RPMI8226 (cell line): Measurements from ENCODE around the gene CDCA3.
"Not testable (repeated sequence)": the region's sequence is repeated elsewhere in the genome, so short reads cannot be mapped to it uniquely, and the experiment has no call there.

ENCODE experiments used
- DNase-seq: peaks from one replicate; pipeline ENCODE4 v3.0.0-alpha.2; 2015

CDCA3 gene

DNA sequence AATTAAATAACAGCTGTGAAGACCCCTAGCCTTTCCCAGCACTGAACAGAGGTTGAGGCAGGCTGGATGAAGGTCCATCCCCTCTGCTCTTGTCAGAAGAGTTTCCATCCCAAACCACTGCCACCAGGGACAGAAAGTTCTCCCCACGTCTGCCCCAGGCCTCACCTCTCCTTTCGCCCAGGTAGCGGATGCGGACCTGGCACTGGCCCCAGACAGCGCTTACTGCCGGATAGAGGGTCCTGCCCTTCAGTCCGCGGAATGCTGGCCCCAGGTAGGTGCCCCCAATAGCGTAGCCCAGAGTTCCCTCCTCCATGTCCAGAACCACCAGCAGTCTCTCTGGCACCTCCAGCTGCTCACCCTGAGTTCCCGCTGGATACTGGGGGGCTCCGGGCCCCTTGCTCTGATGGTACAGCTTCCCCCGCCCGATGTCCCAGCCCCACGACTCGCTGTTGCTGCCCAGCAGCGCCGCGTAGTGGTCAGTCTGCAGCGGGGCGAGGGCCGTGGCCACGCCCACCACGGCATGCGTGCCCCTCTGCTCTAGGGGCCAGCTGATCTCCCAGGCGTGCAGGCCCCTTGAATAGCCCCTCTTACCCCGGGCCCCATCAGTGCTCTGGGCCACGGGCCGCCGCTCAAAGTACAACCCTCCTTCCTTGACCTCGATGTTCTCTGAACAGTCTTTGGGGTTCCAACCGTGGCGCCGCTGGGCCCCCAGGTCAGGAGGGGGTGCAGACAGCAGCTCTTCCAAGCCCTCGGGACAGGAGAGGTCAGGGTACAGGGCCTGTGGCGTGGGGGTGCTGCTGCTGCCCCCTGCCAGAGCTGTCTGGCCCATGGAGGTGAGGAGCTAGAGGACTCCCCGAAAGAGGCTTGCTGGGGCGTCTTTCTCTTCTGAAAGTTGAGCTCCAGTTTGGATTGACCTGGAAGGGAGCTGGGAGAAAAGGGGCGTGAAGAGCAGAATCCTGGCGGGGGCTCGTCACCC lies 21.3 kb upstream of the CDCA3 start:
- DNase-seq = peak; percentile 88

DNA sequence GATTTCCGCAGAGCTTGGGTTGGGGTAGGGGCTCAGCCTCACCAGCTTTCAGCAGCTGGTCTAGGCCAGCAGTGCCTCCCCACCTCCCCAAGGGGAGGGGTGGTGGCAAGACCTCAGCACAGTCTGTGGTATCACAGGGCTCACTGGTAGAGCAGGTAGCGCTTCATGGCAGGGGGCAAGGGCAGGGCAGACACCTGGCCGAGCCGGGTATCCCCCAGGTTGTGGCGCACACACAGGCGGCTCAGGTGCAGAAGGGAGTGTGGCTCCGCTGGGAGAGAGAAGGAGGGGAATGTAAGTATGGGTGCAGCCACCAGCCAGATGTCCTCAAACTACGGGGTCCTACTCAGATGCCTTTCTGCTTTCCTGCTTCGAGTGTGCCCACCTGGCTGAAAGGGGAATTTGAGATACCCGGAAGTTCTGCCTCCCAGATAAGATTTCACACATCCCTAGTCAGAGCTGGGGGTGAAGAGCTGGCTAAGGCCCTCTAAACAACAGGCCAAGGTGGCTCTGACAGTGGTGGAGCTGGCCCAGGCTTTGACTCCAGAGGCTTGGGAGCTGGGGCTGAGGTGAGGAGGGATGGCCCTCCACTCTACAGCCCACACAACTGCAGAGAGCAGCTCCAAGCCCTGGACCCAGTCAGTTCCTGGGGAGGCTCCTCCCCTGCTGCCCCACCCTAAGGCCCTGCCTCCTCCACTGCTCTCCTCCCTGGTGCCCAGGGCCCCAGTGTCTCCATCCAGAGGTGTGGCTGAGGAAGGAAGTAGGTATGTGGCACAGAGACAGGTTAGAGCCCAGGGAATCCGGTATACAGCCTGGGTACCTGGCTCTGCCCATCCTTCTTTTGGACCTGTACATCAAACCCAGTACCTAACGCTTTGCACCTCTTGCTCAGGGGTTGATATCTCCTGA lies 20.2 kb upstream of the CDCA3 start:
- peak; percentile 53 for DNase-seq

DNA sequence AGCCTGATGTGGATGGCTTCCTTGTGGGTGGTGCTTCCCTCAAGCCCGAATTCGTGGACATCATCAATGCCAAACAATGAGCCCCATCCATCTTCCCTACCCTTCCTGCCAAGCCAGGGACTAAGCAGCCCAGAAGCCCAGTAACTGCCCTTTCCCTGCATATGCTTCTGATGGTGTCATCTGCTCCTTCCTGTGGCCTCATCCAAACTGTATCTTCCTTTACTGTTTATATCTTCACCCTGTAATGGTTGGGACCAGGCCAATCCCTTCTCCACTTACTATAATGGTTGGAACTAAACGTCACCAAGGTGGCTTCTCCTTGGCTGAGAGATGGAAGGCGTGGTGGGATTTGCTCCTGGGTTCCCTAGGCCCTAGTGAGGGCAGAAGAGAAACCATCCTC lies 19.2 kb upstream of the CDCA3 start:
- not testable (repeated sequence) for DNase-seq

DNA sequence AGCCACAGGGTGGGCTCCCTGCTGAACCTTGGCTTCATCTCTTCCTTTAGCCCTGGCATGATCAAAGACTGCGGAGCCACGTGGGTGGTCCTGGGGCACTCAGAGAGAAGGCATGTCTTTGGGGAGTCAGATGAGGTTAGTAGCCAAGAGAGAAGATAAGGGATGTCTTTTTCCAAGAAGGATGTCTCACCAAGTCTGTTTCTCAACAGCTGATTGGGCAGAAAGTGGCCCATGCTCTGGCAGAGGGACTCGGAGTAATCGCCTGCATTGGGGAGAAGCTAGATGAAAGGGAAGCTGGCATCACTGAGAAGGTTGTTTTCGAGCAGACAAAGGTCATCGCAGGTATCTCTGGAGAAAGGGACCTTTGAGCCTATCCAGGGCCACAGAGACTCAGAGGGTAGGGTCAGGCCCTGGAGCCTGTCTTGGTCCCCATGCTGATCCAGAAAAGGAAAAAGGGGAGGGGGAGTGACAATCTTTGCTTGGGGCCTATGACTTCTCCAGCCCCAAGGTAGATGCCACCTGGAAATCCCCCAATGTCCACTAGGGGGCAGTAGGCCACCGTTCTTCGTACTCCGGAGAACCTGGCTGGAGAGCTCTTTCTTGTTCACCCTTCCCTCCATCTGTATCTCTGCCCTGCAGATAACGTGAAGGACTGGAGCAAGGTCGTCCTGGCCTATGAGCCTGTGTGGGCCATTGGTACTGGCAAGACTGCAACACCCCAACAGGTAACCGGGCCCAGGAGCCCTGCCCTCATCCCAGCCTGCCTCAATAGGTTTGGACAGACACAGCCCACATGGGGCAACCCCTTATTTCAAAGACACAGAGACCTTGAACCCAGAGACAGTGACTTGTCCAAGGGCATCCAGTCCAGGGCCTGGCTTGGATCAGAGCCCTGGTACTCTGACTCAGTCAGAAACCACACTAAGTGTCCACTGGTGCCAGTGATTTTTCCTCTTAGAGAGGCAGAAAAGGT lies 18.2 kb upstream of the CDCA3 start:
- DNase-seq = peak; percentile 87

DNA sequence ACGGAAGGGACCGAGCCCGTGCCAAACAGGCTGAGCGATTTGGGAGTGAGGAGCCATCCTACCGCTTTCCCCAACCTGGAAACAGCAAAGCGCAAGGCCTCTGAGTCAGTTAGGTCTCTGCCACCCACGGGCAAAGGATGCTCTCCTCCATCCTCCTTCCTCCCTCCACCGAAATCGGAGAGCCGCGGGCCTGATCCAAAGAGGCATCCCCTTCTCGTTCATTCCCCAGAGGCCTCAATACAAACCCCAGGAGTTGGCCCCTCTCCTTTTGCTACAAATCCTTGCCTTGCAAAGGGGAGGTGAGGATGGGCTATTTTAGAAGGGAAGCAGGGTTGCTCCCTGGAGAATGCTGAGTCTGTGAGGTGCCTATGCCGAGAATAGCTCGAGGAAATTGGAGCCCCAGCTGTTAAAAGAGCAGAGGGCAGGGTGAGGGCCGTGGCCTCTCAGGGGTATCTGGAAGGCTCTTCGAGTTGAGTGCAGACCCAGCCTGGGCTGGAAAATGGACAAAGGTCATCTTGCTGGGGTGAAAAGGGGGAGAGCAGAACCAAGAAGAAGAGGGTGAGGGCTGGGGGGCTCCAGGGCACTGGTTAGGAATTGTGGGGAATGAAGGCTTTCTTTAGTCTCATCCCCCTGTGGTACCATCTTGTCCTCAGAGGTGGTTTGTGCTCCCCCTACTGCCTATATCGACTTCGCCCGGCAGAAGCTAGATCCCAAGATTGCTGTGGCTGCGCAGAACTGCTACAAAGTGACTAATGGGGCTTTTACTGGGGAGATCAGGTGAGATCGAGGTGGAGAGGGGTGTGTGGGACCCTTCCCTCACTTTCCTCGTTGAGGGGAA lies 17.3 kb upstream of the CDCA3 start:
- DNase-seq = peak; percentile 26

DNA sequence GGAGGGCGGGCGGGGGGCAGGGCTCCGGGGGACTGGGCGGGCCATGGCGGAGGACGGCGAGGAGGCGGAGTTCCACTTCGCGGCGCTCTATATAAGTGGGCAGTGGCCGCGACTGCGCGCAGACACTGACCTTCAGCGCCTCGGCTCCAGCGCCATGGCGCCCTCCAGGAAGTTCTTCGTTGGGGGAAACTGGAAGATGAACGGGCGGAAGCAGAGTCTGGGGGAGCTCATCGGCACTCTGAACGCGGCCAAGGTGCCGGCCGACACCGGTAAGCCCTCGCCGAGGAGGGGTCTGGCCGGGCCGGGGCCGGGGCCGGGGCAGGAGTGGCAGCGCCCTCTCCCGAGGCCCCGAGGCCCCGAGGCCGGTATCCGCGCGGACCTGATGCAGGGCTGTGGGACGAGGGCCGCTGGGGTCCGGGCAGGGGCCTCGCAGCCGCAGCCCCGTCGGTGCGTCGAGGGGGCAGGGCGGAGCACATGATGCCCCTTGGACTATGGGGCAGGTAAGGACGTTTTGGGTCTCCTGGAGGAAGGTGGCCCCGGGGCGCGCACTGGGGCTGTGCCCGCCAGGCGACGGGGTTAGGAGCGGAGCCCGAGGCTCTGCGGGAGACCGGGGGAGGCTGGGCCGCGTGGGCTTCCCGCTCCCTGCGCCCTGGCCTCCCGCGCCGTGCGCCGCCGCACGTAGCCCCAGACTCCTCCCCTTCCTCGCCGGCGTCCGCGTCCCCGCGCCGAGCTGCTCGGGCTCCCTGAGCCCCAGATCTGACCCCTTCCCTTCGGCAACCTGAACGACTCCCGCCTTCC lies 16.5 kb upstream of the CDCA3 start, which contains the start of gene TPI1:
TPI1 (plus strand) TSS at position 119 of the 798 bp plus-strand sequence; CDS start at position 155, 36 bp downstream.
- peak; percentile 86 for DNase-seq

DNA sequence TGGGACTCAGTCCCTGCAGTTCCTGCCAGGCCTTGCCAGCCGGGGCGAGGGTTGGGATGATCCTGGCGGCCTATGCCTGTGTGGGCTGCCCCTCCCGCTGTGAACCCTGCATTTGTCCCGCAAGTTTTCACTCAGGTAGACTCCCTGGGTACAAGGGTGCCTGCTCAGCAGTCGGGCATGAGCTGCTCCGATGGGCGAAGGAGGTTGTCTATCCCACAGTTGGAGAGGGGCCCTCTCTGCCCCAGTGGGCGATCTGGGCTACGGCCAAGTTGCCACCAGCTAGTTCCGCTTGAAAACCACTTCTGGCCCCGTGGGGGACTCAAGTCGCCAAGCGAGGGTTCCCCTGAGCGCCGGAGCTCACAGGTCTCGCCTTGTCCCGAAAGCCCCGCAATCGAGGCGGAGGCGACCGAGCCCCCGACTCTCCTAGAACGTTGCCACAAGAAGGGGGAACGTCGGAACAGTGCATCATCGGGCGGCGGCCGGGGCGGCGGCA lies 15.9 kb upstream of the CDCA3 start:
- no peak for DNase-seq

DNA sequence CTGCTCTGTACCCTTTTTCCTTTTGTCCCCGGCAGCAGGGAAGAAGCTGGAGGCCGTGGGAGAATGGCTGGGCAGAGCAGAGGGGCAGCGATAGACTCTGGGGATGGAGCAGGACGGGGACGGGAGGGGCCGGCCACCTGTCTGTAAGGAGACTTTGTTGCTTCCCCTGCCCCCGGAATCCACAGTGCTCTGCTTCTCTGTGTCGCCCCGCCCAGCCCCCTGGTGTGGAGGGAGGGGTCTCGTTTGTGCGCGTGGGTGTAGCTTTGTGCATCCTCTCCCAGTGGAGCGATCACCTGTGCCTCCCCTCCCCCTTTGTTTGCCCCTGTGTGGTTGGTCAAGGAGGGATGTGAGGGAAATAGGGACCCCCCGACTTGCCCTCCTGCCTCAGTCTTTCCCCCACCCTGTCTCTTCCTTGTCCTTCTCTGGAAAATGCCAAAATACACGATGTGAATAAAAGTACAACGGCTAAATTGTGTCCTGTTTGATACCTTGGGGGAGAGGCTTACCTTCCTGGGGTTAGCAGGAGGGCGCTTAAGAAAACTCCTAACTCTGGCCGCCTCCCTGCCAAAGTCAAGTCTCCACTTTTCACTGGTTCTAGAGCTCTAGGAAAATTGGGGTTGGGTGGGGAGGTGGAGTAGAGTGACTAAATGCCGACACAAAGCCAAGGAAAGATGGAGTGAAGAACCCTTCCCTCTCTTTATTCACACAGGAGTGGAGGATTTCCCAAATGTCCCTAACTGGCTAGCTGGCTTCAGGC lies 15.3 kb upstream of the CDCA3 start:
- DNase-seq = no peak

DNA sequence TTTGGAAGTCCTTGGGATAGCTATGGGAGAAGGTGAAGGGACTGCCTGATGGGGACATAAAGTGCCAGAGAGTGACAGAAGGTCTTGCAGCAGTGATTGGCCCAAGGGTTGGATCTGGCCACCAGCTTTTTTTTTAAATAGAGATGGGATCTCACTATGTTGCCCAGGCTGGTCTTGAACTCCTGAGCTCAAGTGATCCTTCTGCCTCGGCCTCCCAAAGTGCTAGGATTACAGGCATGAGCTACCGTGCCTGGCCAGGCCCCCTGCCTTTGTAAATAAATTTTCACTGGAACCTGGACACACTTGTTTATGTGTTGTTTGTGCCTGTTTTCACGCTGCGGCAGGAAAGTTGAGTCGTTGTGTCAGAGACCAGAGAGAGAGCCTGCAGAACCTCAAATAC lies 14.2 kb upstream of the CDCA3 start:
- not testable (repeated sequence) for DNase-seq

DNA sequence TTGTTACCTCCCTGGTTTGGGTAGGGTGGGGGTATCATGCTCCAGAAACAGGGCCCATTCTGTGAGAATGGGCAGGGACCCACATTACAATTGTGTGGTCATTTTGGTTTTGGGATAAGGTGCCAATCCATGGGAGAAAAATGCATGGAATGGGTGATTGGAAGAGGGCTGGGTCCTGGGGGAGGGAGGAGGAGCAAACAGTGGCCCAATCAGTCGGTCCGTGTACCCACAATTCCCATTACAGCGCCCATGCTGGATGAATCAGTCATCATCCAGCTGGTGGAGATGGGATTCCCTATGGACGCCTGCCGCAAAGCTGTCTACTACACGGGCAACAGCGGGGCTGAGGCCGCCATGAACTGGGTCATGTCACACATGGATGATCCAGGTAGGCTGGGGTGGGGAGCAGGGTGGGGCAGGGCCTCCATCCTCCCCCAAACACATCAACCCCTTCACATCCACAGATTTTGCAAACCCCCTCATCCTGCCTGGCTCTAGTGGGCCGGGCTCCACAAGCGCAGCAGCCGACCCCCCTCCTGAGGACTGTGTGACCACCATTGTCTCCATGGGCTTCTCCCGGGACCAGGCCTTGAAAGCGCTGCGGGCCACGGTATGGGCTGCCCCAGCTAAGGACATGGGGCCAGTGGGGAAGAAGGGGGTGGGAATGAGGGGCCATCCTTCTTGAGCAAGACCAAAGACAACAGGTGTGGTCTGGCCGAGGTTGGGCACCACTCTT lies 12.7 kb upstream of the CDCA3 start:
- DNase-seq = no peak

DNA sequence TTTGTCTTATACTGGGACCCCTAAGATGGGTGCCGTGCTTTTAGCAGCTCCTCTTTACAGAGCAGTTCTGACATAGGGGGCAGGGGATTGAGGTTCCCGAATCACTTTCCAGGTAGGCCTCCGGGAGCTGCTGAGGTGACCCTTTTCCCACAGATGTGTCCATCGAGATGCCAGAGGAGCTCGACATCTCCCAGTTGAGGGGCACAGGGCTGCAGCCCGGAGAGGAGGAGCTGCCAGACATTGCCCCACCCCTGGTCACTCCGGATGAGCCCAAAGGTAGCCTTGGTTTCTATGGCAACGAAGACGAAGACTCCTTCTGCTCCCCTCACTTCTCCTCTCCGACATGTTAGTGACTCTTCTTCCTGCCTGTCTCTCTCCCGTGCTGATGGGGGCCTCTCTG lies 11.9 kb upstream of the CDCA3 start:
- DNase-seq = no peak

DNA sequence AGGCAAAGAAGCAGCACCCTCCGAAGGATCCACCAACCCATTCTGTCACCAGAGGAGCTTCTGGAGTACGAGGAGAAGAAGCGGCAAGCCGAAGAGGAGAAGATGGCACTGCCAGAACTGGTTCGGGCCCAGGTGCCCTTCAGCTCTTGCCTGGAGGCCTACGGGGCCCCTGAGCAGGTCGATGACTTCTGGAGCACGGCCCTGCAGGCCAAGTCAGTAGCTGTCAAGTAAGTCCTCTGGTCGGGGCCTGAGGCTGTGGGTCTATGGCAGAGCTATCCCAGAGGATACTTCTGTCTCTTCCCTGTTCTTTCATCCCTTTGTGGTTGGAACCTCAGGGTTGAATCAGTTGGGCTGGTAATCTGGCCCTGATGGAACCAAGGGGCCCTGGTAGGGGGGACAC lies 10.3 kb upstream of the CDCA3 start:
- no peak for DNase-seq

DNA sequence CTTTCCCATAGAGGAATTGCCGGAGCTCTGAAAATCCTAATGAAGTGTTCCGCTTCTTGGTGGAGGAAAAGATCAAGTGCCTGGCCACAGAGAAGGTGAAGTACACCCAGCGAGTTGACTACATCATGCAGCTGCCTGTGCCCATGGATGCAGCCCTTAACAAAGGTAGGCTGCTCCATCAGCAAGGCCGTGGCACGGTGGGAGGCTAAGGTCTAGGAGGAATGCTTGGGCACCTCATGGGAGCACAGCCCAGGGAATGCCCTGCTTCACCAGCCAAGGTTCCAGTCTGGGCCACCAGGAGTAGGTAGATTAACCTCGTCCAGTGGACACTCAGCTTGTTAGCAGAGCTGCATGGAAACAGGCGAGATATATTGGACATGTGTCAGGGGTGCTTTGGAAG lies 9.9 kb upstream of the CDCA3 start:
- no peak for DNase-seq

DNA sequence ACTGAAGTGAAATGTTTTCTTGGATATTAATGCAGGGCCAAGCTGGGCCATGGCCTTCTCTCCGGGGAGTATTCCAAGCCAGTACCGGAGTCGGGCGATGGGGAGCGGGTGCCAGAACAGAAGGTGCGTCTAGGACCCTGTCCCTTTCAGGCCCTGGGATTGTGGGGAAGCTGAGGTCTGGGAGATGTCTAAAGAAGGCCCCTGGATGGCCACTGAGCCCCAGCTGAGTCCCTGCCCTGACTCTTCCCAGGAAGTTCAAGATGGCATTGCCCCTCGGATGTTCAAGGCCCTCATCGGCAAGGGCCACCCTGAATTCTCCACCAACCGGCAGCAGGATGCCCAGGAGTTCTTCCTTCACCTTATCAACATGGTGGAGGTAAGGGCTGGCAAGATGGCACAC lies 9.0 kb upstream of the CDCA3 start:
- DNase-seq = no peak

DNA sequence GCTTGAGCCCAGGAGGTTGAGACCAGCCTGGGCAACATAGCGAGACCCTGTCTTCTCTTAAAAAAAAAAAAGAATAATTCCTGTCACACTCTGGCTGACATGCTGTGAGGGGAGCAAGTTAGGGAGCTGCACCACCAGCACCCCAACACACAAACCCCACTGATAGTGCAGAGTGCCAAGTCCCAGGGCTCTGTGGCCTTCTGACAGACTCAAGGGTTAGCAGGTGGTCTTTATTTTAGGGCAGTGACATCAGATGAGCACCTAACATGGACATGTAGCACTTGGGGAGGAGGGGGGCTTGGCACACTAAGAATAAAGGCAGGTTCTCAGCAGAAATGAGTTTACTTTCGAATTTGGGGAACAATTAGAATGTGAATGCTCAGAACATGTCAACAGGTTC lies 7.7 kb upstream of the CDCA3 start:
- no peak for DNase-seq

DNA sequence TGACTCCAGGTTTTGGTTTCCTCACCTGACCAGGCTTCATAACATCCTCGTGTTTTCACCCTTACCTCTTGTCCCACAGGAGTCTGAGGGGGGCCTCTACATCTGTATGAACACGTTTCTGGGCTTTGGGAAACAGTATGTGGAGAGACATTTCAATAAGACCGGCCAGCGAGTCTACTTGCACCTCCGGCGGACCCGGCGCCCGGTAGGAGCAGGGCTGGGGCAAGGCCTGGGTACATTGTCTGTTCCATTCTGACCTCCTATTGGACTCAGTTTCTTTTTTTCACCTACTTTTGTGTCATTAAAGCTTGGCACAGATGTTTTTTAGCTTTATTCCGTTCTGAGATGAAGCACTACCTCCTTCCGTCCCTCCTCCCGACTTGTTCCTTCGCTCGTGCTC lies 4.2 kb upstream of the CDCA3 start:
- DNase-seq = no peak

DNA sequence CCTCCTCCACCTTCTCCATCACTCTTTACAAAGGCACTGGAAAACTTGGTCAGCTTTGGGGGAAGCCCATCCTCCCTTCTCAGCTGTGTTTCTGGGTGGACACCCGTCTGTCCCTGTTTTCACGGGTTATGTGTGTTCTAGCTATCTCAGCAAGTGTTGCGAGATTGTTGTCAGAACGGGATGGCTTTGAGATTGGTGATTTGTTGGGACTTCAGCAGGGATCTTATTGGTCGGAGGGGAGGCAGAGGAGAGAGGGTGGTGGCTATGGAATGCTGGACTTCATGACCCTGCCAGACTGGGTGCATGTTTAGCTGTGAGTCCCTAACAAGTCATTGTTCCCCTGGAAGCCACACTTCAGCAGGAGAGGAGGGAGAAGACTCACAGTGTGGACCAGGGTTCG lies 3.0 kb upstream of the CDCA3 start:
- no peak for DNase-seq

DNA sequence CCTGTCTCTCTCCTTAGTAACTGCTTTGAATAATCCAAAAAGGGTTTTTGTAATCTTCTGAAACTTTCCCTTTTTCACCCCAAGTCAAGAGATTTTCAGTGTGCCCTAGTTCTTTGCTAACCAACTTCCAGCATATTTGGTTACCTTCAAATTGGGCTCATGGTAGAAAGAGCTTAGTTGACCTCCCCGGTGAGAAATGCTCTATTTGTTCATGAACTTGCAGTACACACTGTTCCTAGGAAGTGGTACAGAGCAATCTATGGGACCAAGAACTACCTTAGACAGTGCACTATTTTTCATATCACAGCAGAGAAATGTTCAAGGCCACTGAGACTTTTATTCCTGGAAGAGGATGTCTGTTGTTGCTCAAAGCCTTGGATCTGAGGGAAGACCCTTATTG lies 2.5 kb upstream of the CDCA3 start:
- no peak for DNase-seq
